ENCODE results near the gene KRTAP4-16. TPM values are rescaled to one million over a fixed set of nuclear protein-coding genes. Genes with fewer than 3 reads are reported as not detected.
"Not testable (repeated sequence)": the region's sequence is repeated elsewhere in the genome, so short reads cannot be mapped to it uniquely, and the experiment has no call there.

KRTAP4-16 gene
- total RNA-seq, 4 donors from 2014 or later: not detected

DNA sequence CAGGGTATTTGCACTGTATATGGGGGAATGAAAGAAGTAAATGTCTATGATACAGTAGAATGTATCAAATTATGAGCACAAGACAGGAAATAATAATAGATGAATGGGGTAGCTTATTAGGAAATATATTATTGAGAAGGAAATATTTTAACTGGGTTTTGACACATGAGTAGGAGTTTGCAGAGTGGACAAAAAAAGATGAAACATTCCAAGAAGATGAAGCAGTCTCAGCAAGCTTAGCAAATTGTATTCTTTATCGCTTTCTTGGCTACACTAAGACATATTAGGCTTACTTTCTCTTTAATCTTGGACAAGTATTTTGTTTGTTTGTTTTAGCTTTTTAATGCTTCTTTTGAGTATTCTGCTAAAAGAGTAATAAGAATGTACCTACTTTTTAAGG lies 1.9 kb upstream of the KRTAP4-16 start:
- intact Hi-C loops (cut with DNase I): no loop called here
- Histone ChIP-seq H3K27ac (no peak overlapping the region), H3K4me3 (replicated peaks in 1 of 3) (no peak overlapping the region), H3K4me1 (no peaks in the 10 kb centered on the region), H3K36me3 (no peaks in the 10 kb centered on the region), H3K9me3 (no peaks in the 10 kb centered on the region), H3K27me3 (no peaks in the 10 kb centered on the region)
- TF ChIP-seq, protein P1, sequence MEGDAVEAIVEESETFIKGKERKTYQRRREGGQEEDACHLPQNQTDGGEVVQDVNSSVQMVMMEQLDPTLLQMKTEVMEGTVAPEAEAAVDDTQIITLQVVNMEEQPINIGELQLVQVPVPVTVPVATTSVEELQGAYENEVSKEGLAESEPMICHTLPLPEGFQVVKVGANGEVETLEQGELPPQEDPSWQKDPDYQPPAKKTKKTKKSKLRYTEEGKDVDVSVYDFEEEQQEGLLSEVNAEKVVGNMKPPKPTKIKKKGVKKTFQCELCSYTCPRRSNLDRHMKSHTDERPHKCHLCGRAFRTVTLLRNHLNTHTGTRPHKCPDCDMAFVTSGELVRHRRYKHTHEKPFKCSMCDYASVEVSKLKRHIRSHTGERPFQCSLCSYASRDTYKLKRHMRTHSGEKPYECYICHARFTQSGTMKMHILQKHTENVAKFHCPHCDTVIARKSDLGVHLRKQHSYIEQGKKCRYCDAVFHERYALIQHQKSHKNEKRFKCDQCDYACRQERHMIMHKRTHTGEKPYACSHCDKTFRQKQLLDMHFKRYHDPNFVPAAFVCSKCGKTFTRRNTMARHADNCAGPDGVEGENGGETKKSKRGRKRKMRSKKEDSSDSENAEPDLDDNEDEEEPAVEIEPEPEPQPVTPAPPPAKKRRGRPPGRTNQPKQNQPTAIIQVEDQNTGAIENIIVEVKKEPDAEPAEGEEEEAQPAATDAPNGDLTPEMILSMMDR (IDR thresholded peaks at IDR 0.05): no peak
- TF ChIP-seq POLR2A (IDR thresholded peaks at IDR 0.05): no peak
- WGBS, 2 donors: 88 to 94% methylated on average over 1 of the region's 1 CpG
- DNase-seq: no peak

DNA sequence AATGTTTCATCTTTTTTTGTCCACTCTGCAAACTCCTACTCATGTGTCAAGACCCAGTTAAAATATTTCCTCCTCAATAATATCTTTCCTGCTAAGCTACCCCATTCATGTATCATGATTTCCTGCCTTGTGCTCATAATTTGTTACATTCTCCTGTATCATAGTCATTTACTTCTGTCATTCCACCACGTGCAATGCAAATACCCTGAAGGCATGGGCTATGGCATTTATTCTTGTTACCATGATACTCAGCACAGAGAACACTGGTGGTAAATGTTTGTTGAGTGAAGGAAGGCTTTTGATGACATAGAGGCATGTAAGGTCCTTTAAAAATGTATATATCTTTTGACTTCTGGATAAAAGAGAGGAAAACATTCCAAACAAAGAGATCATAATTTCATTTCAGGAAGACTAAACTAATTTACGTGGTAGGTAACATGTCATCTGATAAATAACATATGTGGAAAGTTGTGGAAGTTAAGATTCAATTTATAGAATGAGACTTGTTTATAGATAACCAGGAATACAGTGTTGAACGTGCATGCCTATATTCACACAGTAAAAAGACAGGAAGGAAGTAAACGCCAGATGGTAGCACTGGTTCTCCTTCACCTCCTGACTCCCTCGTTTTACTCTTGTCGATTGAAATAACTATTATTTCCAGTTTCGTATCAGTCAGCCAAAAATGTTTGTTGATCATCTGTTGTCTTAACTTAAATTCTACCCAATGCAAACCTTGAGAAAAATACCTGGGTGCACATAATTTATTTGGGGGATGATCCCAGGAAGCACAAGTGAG lies 2.1 kb downstream of the KRTAP4-16 start:
- 68 to 74% methylated on average over 7 of the region's 7 CpGs for WGBS, 2 donors
- H3K4me1 ChIP-seq; H3K27ac ChIP-seq; DNase-seq; H3K36me3 ChIP-seq; H3K9me3 ChIP-seq; H3K27me3 ChIP-seq; intact Hi-C loops (cut with DNase I); H3K4me3 ChIP-seq (replicated peaks in 1 of 3): not testable (repeated sequence)

DNA sequence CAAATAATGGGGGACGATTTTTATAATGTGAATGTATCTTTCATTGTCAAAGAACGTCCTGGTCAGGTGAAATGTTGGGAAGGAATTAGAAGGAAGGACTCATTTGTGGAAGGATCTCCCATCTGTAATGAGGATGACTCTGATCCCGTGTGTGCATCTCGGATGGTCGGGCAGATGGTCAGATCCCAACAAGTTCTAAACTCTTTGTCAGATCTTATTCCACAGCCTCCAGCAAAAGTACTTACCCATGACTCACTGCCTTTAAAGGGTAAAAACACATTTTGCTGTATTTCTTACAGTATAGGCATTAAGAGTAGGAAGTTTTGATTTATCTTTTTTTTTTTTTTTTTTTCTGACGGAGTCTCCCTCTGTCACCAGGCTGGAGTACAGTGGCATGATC lies 3.5 kb downstream of the KRTAP4-16 start:
- H3K4me1 ChIP-seq: no peaks in the 10 kb centered on the region
- intact Hi-C loops (cut with DNase I): no loop called here
- no peak for TF ChIP-seq POLR2A (IDR thresholded peaks at IDR 0.05)
- TF ChIP-seq, protein P1 (IDR thresholded peaks at IDR 0.05): no peak
- H3K9me3 ChIP-seq: no peaks in the 10 kb centered on the region
- WGBS, 2 donors: 93 to 94% methylated on average over 6 of the region's 6 CpGs
- H3K36me3 ChIP-seq: no peaks in the 10 kb centered on the region
- H3K27me3 ChIP-seq: no peaks in the 10 kb centered on the region
- no peak overlapping the region for H3K4me3 ChIP-seq (replicated peaks in 1 of 3)
- no peak overlapping the region for H3K27ac ChIP-seq
- DNase-seq: no peak

DNA sequence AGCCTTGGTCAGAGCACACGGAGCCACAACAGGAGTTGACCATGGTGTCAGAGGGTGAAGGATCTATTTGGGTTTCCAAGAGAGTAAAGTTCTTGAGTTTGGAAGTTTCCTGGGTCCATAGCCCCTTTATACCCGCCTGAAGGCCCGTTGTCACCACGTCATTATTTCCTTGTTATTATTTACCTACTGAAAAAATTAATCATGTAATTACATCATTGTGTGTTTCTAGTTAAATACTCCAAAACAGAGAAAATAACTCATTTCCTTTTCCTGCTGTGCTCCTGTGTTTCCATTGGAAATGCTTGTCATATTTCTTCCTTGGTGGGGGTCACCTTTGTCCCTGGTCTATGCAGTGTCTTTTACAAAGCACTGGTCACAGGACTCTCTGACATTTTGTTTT lies 4.0 kb downstream of the KRTAP4-16 start, which contains the start of gene KRTAP4-8:
KRTAP4-8 (minus strand) TSS at position 101 of the 400 bp plus-strand sequence; CDS start at position 43, 58 bp downstream.
- WGBS, 2 donors: 75% methylated on average over 4 of the region's 4 CpGs
- intact Hi-C loops (cut with DNase I): no loop called here

DNA sequence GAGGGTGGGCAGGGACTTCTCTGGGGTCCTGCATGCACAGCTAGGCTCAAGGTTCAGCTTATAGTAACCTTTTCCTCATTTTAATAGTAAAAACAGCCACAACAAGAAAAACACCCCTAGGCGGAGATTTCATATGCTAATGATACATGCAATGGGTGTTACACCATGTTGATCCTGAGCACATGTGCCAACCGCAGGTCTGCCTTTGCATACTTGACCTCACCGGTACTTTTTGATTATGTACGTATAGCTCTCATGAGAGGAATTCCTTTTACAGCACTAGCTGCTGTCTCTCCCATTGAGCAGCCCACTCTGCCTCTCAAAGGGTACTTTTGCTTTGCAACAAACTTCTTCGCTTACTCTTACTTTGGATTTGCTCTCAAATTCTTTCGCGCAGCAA lies 6.0 kb downstream of the KRTAP4-16 start:
- H3K36me3 ChIP-seq: no peaks in the 10 kb centered on the region
- no peaks in the 10 kb centered on the region for H3K4me1 ChIP-seq
- intact Hi-C loops (cut with DNase I): no loop called here
- no peak overlapping the region for H3K4me3 ChIP-seq (replicated peaks in 1 of 3)
- no peak for TF ChIP-seq POLR2A (IDR thresholded peaks at IDR 0.05)
- TF ChIP-seq, protein P1 (IDR thresholded peaks at IDR 0.05): no peak
- H3K27me3 ChIP-seq: no peaks in the 10 kb centered on the region
- H3K27ac ChIP-seq: no peak overlapping the region
- 47 to 55% methylated on average over 7 of the region's 7 CpGs for WGBS, 2 donors
- no peaks in the 10 kb centered on the region for H3K9me3 ChIP-seq
- DNase-seq: no peak

More for the DNA sequence above, 4.0 kb downstream of the KRTAP4-16 start, which contains the start of gene KRTAP4-8:
- Histone ChIP-seq H3K9me3 (no peaks in the 10 kb centered on the region), H3K27me3 (no peaks in the 10 kb centered on the region), H3K4me3 (replicated peaks in 1 of 3) (no peak within 1 kb of the TSS), H3K36me3 (no peaks in the 10 kb centered on the region), H3K27ac (no peak within 1 kb of the TSS), H3K4me1 (no peaks in the 10 kb centered on the region)
- no peak for DNase-seq
- no peak for TF ChIP-seq POLR2A (IDR thresholded peaks at IDR 0.05)
- TF ChIP-seq, protein P1 (IDR thresholded peaks at IDR 0.05): no peak

DNA sequence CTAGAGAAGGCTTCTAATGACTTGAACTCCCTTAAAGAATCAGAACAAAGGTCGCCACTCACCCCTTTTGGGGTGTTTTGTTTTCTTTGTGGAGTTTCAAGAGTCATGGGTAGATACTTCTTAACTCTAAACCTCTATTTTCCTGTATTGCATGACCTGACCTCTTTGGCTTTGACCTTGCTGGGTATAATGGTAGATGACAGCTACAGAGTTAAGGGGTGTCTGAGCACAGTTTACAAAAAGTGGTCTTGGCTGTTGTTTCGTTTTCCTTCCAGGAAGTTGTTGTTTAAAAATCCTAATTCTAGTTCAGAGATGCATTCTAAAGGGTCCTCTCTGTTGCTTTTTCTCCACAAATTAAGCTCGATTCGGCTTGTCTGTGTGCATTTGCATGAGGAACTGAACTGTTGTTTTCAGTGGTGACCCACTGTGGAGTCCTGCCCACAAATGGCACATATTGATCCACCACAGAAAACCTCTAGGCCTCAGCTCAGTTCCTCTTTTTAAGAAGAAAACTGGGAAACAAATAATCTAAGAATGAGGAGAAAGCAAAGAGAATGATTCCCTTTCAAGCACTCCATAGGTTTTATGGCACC lies 13.2 kb downstream of the KRTAP4-16 start:
- H3K4me1 ChIP-seq; H3K36me3 ChIP-seq; H3K27ac ChIP-seq; DNase-seq; H3K27me3 ChIP-seq; intact Hi-C loops (cut with DNase I); H3K4me3 ChIP-seq (replicated peaks in 1 of 3); H3K9me3 ChIP-seq: not testable (repeated sequence)
- 50 to 64% methylated on average over 4 of the region's 4 CpGs for WGBS, 2 donors

DNA sequence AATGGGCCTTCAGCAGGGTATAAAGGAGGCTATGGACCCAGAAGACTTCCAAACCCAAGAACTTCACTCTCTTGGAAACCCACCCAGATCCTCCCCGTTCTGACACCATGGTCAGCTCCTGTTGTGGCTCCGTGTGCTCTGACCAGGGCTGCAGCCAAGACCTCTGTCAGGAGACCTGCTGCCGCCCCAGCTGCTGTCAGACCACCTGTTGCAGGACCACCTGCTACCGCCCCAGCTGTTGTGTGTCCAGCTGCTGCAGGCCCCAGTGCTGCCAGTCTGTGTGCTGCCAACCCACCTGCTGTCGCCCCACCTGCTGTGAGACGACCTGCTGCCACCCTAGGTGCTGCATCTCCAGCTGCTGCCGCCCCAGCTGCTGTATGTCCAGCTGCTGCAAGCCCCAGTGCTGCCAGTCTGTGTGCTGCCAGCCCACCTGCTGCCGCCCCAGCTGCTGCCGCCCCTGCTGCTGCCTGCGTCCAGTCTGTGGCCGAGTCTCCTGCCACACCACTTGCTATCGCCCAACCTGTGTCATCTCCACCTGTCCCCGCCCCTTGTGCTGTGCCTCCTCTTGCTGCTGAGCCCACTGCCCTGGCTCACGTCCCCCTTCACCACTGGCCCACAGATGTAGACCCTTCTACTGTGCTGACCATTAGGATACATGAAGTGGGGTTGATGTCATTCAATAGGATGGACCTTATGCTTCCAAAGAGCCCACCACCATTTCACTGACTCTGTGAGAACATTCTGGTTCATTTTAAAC lies 17.7 kb downstream of the KRTAP4-16 start, which contains the start of gene KRTAP4-7:
KRTAP4-7 (plus strand) TSS at position 51 of the 757 bp plus-strand sequence; CDS start at position 108, 57 bp downstream.
- H3K27ac ChIP-seq; H3K9me3 ChIP-seq; H3K4me1 ChIP-seq; H3K36me3 ChIP-seq; DNase-seq; H3K27me3 ChIP-seq; intact Hi-C loops (cut with DNase I); H3K4me3 ChIP-seq (replicated peaks in 1 of 3): not testable (repeated sequence)
- WGBS, 2 donors: 77 to 79% methylated on average over 7 to 9 of the region's 14 CpGs

DNA sequence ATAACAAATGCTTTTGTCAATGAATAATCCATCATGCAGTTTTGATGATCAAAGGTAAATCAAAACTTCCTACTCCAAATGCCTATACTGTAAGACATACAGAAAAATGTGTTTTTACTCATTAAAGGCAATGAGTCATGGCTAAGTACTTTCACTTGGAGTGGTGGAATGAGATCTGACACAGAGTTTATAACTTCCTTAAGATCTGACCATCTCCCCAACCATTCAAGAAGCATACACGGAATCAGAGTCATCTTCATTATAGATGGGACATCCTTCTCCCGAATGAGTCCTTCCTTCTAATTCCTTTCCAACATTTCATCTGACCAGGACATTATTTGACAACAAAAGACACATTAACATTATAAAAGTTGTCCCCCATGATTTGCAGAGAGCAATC lies 18.6 kb downstream of the KRTAP4-16 start:
- intact Hi-C loops (cut with DNase I); H3K27me3 ChIP-seq; H3K4me3 ChIP-seq (replicated peaks in 1 of 3); H3K4me1 ChIP-seq; H3K36me3 ChIP-seq; H3K27ac ChIP-seq; DNase-seq; H3K9me3 ChIP-seq: not testable (repeated sequence)
- 82 to 97% methylated on average over 2 of the region's 2 CpGs for WGBS, 2 donors
